MM.1S (cell line): ENCODE data around the gene PTPRG.

Source experiments
- DNase-seq: peaks from one replicate; pipeline ENCODE4 v3.0.0-alpha.2; 2015
- H2AFZ ChIP-seq: fragments of 300-600 bp; sonication (generic); 2 replicates; pipeline ENCODE4 v1.6.0; 2016; ENCODE audit warnings: antibody characterized with exemption, low read length
- H3F3A ChIP-seq: fragments of 300-600 bp; sonication (generic); 2 replicates; pipeline ENCODE4 v1.6.1; 2016; ENCODE audit warnings: mild to moderate bottlenecking, antibody characterized with exemption, low read length, moderate library complexity, mixed read lengths; ENCODE audit not compliant: insufficient read depth
- H3K27ac ChIP-seq: fragments of 300-600 bp; sonication (generic); 2 replicates; pipeline ENCODE4 v1.5.1; 2016; ENCODE audit warnings: mild to moderate bottlenecking, low read length
- H3K27me3 ChIP-seq: fragments of 300-600 bp; sonication (generic); replicated peaks from 2 replicates; pipeline ENCODE4 v1.6.0; 2016; ENCODE audit warnings: low read length; ENCODE audit not compliant: insufficient read depth
- H3K36me3 ChIP-seq: fragments of 300-600 bp; sonication (generic); replicated peaks from 2 replicates; pipeline ENCODE4 v1.6.1; 2016; ENCODE audit warnings: mild to moderate bottlenecking, low read length, mixed read lengths; ENCODE audit not compliant: insufficient read depth
- H3K4me1 ChIP-seq: fragments of 300-600 bp; sonication (generic); 2 replicates; pipeline ENCODE4 v1.6.1; 2016; ENCODE audit warnings: low read length, mixed read lengths
- H3K4me2 ChIP-seq: fragments of 300-600 bp; sonication (generic); 2 replicates; pipeline ENCODE4 v1.6.0; 2016; ENCODE audit warnings: low read depth, low read length
- H3K4me3 ChIP-seq: fragments of 300-600 bp; sonication (generic); 2 replicates; pipeline ENCODE4 v1.5.1; 2016; ENCODE audit warnings: low read length, mixed read lengths
- H3K79me2 ChIP-seq: fragments of 300-600 bp; sonication (generic); 2 replicates; pipeline ENCODE4 v1.6.1; 2016; ENCODE audit warnings: mixed run types, low read length, mixed read lengths
- H3K9ac ChIP-seq: fragments of 300-600 bp; sonication (generic); 2 replicates; pipeline ENCODE4 v1.6.1; 2016; ENCODE audit warnings: low read length, mixed read lengths
- H3K9me2 ChIP-seq: fragments of 300-600 bp; sonication (generic); replicated peaks from 2 replicates; pipeline ENCODE4 v1.6.1; 2016; ENCODE audit warnings: mild to moderate bottlenecking, low read length, mixed read lengths; ENCODE audit not compliant: insufficient read depth
- H3K9me3 ChIP-seq: fragments of 300-600 bp; sonication (generic); replicated peaks from 2 replicates; pipeline ENCODE4 v1.6.1; 2016; ENCODE audit warnings: mild to moderate bottlenecking, low read length, mixed read lengths; ENCODE audit not compliant: insufficient read depth
- H4K20me1 ChIP-seq: fragments of 300-600 bp; sonication (generic); 2 replicates; pipeline ENCODE4 v1.6.1; 2016; ENCODE audit warnings: mild to moderate bottlenecking, low read length, moderate library complexity, mixed read lengths; ENCODE audit not compliant: insufficient read depth
- CTCF ChIP-seq: fragments of 300-600 bp; sonication (generic); IDR thresholded peaks from 2 replicates; pipeline ENCODE4 v1.5.1; 2016; ENCODE audit warnings: antibody characterized with exemption, low read length, mixed read lengths
- EZH2 ChIP-seq: fragments of 300-600 bp; sonication (generic); optimal IDR thresholded peaks from 2 replicates; pipeline ENCODE3; 2017; ENCODE audit warnings: low read depth, mild to moderate bottlenecking, antibody characterized with exemption, low read length, mixed read lengths
- EZH2phosphoT487 ChIP-seq: fragments of 300-600 bp; sonication (generic); IDR thresholded peaks from 2 replicates; pipeline ENCODE4 v1.6.1; 2018; ENCODE audit warnings: antibody characterized with exemption, low read length

Gene PTPRG

GRCh38 chr3:62024882-62025281, 463.5 kb downstream of the PTPRG start:
- H3K79me2 ChIP-seq: no peaks in the 10 kb centered on the region
- H3F3A ChIP-seq: no peaks in the 10 kb centered on the region
- H3K4me3 ChIP-seq: no peak overlapping the region
- H3K9me3 ChIP-seq: no peaks in the 10 kb centered on the region
- no peak for DNase-seq
- no peaks in the 10 kb centered on the region for H3K27me3 ChIP-seq
- no peaks in the 10 kb centered on the region for H3K4me1 ChIP-seq
- no peak overlapping the region for H2AFZ ChIP-seq
- TF ChIP-seq EZH2phosphoT487: no peak
- no peak for TF ChIP-seq EZH2
- TF ChIP-seq CTCF: no peak
- no peak overlapping the region for H3K9ac ChIP-seq
- H3K27ac ChIP-seq: no peak overlapping the region
- H3K9me2 ChIP-seq: no peaks in the 10 kb centered on the region
- H4K20me1 ChIP-seq: no peaks in the 10 kb centered on the region
- no peaks in the 10 kb centered on the region for H3K36me3 ChIP-seq
- no peak overlapping the region for H3K4me2 ChIP-seq

- no peaks in the 10 kb centered on the region for H4K20me1 ChIP-seq
- no peaks in the 10 kb centered on the region for H3K27me3 ChIP-seq
- no peaks in the 10 kb centered on the region for H3K79me2 ChIP-seq
- H3K4me2 ChIP-seq: no peak overlapping the region
- no peak overlapping the region for H3K27ac ChIP-seq
- H3K4me1 ChIP-seq: no peaks in the 10 kb centered on the region
- H3K4me3 ChIP-seq: no peak overlapping the region
- H3K9ac ChIP-seq: no peak overlapping the region
- no peaks in the 10 kb centered on the region for H3K36me3 ChIP-seq
- no peak overlapping the region for H2AFZ ChIP-seq
- no peaks in the 10 kb centered on the region for H3K9me2 ChIP-seq
- no peaks in the 10 kb centered on the region for H3F3A ChIP-seq
- no peak for DNase-seq
- TF ChIP-seq EZH2phosphoT487 (no peak), CTCF (no peak), EZH2 (no peak)
- no peaks in the 10 kb centered on the region for H3K9me3 ChIP-seq
Observed at GRCh38 chr3:62025913-62026312, 464.5 kb downstream of the PTPRG start.

- H3K9ac ChIP-seq: no peak overlapping the region
- no peak overlapping the region for H3K27ac ChIP-seq
- TF ChIP-seq EZH2phosphoT487 (no peak), EZH2 (no peak), CTCF (no peak)
- H4K20me1 ChIP-seq: no peaks in the 10 kb centered on the region
- H3K79me2 ChIP-seq: no peaks in the 10 kb centered on the region
- no peaks in the 10 kb centered on the region for H3F3A ChIP-seq
- no peaks in the 10 kb centered on the region for H3K4me1 ChIP-seq
- no peak overlapping the region for H3K4me3 ChIP-seq
- no peak overlapping the region for H3K4me2 ChIP-seq
- no peaks in the 10 kb centered on the region for H3K36me3 ChIP-seq
- no peak for DNase-seq
- no peaks in the 10 kb centered on the region for H3K9me3 ChIP-seq
- no peaks in the 10 kb centered on the region for H3K27me3 ChIP-seq
- no peaks in the 10 kb centered on the region for H3K9me2 ChIP-seq
- H2AFZ ChIP-seq: no peak overlapping the region
Observed at GRCh38 chr3:62027241-62027640, 465.9 kb downstream of the PTPRG start.
